HUES64 (cell line): ENCODE results near the gene GFPT1.

Source experiments
- H3K27ac ChIP-seq: 2 replicates; pipeline ENCODE4 v1.7.0; 2013; ENCODE audit warnings: low read depth, low read length, inconsistent platforms
- H3K27me3 ChIP-seq: 2 replicates; pipeline ENCODE4 v1.6.1; 2013; ENCODE audit warnings: mild to moderate bottlenecking, low read length; ENCODE audit not compliant: insufficient read depth
- H3K36me3 ChIP-seq: 2 replicates; pipeline ENCODE4 v1.6.1; 2013; ENCODE audit warnings: mild to moderate bottlenecking, low read length; ENCODE audit not compliant: insufficient read depth
- H3K4me1 ChIP-seq: 2 replicates; pipeline ENCODE4 v1.6.1; 2013; ENCODE audit warnings: mild to moderate bottlenecking, low read length, moderate library complexity; ENCODE audit not compliant: insufficient read depth
- H3K4me3 ChIP-seq: 2 replicates; pipeline ENCODE4 v1.5.1; 2013; ENCODE audit warnings: mild to moderate bottlenecking, low read length, moderate library complexity
- H3K9ac ChIP-seq: 2 replicates; pipeline ENCODE4 v1.6.1; 2013; ENCODE audit warnings: mild to moderate bottlenecking, low read depth, low read length
- H3K9me3 ChIP-seq: 2 replicates; pipeline ENCODE4 v1.6.1; 2013; ENCODE audit warnings: low read depth, low read length; ENCODE audit not compliant: insufficient read depth
- WGBS: fragments of 150-250, 120-280 bp; methylation state at CpG from one replicate; pipeline ENCODE4 v1.1.7; 2013; ENCODE audit warnings: missing lambda C conversion rate; 5-methylcytosine and 5-hydroxymethylcytosine counted together

The GFPT1 gene

DNA sequence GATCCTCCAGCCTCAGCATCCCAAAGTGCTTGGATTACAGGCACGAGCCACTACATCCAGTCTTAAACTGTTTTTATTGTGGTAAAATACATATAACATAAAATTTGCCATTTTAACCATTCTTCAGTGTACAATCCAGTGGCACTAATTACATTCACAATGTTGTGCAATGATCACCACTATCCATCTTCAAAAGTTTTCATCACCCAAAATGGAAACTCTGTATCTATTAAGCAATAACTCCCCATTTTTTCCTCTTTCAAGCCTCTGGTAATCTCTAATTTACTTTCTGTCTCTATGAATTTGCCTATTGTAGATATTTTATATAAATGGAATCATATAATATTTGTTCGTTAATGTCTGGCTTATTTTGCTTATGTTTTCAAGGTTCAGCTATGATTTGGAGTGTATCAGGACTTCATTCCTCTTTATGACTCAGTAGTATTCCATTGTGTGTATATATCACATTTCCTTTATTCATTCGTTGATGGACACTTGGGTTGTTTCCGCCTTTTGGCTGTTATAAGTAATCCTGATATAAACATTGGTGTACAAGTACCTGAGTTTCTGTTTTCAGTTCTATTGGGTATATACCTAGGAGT, 71.8 kb downstream of the GFPT1 start:
- Histone ChIP-seq H3K27ac (no peak overlapping the region), H3K4me1 (no peaks in the 10 kb centered on the region), H3K36me3 (0 out of 2 replicates have a peak, but pooled peaks cover 17% of the 10 kb centered on the region), H3K9me3 (peaks cover 13% of the 10 kb centered on the region; the same call in 1 of the 2 replicates), H3K27me3 (no peaks in the 10 kb centered on the region), H3K4me3 (no peak overlapping the region), H3K9ac (no peak overlapping the region)
- 93% methylated on average over 3 of the region's 4 CpGs for WGBS

DNA sequence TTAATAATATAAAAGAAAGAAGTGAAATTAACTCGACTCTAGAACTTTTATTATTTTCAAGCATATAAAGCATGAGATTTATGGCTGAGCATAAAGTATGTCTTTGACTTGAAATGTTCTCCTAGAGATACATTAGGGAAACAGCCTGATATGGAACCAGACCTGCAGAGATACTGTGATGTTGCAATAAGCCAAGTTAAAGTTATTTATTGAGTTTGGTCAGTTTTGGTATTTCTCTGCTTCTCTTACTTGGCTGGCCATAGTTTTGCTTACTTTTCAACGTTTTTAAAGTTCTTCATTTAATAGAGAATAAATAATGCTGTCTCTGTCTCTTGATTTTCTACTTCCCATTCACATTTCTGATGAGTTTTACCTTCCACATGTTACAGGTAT, 76.0 kb downstream of the GFPT1 start:
- H3K27ac ChIP-seq, result no peak overlapping the region
- H3K36me3 ChIP-seq, result no peaks in the 10 kb centered on the region
- H3K9ac ChIP-seq, result no peak overlapping the region
- H3K27me3 ChIP-seq, result peaks cover 13% of the 10 kb centered on the region
- WGBS, result 72% methylated on average over 2 of the region's 2 CpGs
- H3K4me3 ChIP-seq, result no peak overlapping the region
- H3K9me3 ChIP-seq, result peaks cover 6% of the 10 kb centered on the region; the same call in 1 of the 2 replicates
- 0 out of 2 replicates have a peak, but pooled peaks cover 6% of the 10 kb centered on the region for H3K4me1 ChIP-seq

DNA sequence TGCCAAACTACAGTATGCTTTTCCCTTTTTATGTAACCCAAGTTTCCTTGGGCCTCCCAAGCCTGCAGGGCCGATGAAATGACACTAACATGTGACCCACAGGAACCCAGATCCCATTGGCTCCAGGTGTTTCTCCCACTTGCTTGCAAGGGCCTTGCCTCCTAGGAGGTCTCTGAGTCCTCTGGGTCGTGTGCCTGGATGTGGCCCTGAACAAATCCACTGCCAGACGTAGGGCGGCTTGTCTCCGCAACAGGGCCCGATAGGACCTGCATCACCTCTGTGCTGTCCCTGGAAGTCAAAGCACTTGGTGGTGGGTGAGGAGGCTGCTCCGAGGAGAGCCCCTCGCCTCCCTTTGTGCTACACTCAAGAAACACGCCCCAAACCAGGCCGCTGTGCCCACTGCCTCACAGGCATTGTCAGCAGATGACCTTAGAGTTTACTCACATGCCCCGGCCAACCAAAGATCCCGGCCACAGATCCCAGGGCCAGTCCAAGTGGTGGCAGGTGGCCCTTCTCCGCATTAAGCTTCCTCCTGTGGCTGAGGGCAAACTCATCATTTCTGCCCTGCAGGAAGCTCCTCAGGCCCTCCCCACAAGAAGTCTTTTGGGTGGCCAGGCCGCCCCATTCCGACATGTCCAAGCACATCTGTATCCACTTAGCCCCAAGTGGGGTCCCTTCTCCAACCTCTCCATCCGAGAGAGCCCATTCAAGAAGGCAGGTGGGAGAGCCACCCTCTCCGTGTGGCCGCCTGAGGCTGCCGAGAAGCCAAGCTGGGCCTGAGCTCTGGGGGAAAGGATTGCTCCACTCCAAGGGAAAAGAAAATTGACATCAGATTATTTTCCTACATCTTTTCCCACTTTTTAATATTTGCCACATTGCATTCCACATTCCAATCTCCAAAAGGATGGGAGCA, 76.7 kb downstream of the GFPT1 start:
- H3K27ac ChIP-seq, result 0 out of 2 replicates have a peak overlapping the region, but pooled peaks have one; percentile 1
- no peak overlapping the region for H3K4me3 ChIP-seq
- H3K36me3 ChIP-seq, result no peaks in the 10 kb centered on the region
- 0 out of 2 replicates have a peak, but pooled peaks cover 10% of the 10 kb centered on the region for H3K4me1 ChIP-seq
- H3K27me3 ChIP-seq, result peaks cover 19% of the 10 kb centered on the region
- peaks cover 6% of the 10 kb centered on the region; the same call in 1 of the 2 replicates for H3K9me3 ChIP-seq
- H3K9ac ChIP-seq, result no peak overlapping the region
- WGBS, result 91% methylated on average over 19 of the region's 19 CpGs

DNA sequence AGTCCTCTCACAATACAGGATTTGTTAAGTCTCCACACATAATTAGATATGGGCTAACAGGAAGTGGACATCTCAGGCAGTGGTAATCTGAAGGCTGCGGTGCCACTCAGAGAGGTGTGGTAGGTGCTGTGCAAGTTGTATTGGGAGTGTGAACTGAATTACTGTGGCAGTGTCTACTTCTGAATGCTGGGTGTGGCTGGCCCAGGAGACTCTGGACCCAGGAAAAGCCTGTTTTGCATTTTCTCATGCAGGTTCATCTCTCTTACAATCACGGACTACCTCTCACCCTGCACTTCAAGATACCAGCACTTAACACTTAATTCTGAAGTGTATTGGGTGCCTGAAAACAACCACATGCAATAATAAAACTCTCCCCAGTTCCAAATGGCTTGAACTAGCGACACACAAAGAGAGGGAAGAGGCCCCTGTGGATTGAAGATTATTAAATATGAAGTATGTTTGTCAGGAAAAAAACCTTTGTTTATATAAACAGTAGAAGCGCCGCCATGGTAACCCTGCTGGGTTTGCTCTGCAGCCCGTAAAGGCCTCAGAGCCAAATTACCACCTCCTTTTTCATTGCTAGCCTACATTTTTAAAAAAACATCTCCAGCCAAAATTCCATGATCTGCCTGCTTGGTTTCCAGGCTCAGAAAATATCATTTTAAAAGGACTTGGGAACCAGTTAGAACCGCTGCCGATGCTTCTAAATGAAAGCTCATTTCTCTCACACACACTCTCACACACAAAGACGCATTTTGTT, 77.5 kb downstream of the GFPT1 start:
- Histone ChIP-seq H3K4me1 (0 out of 2 replicates have a peak, but pooled peaks cover 10% of the 10 kb centered on the region), H3K27me3 (peaks cover 23% of the 10 kb centered on the region), H3K4me3 (no peak overlapping the region), H3K27ac (0 out of 2 replicates have a peak overlapping the region, but pooled peaks have one; percentile 1), H3K36me3 (no peaks in the 10 kb centered on the region), H3K9me3 (peaks cover 6% of the 10 kb centered on the region; the same call in 1 of the 2 replicates), H3K9ac (peak overlapping the region; percentile 62)
- 88% methylated on average over 8 of the region's 9 CpGs for WGBS

DNA sequence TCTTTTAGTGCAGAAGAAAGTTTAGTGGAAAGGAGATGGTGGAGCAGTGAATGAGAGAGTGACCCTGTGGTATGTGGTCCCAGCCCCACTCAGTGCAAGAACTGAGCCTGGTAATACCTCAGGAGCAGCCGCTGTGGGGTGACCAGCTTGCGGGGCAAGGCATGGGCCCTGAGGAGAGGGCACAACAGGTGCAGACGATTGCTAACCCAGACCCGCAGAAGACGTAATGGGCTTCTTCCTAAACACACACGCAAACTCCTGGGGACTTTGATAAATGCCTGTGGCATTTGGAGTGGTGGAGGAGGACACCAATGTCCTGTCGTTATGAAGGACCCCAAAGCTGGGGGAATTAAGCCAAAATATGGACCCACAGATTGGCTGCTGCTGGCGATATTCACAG, 78.7 kb downstream of the GFPT1 start:
- Histone ChIP-seq H3K27ac (no peak overlapping the region), H3K4me1 (0 out of 2 replicates have a peak, but pooled peaks cover 10% of the 10 kb centered on the region), H3K27me3 (peaks cover 23% of the 10 kb centered on the region), H3K4me3 (no peak overlapping the region), H3K9me3 (peaks cover 7% of the 10 kb centered on the region; the same call in 1 of the 2 replicates), H3K36me3 (no peaks in the 10 kb centered on the region), H3K9ac (no peak overlapping the region)
- WGBS, result 90% methylated on average over 8 of the region's 8 CpGs

DNA sequence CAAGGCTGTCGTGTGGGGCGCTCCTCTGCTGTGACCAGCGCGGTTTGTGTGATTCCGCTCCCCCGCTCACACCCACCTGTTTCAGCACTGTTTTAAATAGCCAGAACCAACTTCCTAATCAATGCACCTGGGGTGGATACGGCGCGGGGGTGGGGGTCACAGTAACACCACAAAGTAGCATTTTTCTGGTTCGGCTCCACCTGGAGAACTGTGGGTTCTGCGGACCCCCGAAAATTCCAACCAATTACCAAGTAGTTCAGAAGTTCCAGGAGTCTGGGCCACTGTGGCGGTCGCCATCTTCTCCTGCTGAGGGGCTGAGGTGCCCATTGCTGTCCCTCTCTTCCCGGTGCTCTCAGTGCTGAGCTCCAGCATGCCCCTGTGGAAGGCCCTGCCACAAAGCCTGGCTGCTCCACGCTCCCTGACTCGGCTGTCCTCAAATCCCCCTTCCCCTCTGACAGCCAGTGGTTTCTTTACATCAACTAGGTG, 79.4 kb downstream of the GFPT1 start:
- 42% methylated on average over 17 of the region's 17 CpGs for WGBS
- H3K27me3 ChIP-seq, result peaks cover 23% of the 10 kb centered on the region
- H3K27ac ChIP-seq, result no peak overlapping the region
- peak overlapping the region; percentile 72 for H3K4me3 ChIP-seq
- 0 out of 2 replicates have a peak, but pooled peaks cover 3% of the 10 kb centered on the region for H3K9me3 ChIP-seq
- no peaks in the 10 kb centered on the region for H3K36me3 ChIP-seq
- H3K4me1 ChIP-seq, result 0 out of 2 replicates have a peak, but pooled peaks cover 10% of the 10 kb centered on the region
- H3K9ac ChIP-seq, result 0 out of 2 replicates have a peak overlapping the region, but pooled peaks have one; percentile 17

DNA sequence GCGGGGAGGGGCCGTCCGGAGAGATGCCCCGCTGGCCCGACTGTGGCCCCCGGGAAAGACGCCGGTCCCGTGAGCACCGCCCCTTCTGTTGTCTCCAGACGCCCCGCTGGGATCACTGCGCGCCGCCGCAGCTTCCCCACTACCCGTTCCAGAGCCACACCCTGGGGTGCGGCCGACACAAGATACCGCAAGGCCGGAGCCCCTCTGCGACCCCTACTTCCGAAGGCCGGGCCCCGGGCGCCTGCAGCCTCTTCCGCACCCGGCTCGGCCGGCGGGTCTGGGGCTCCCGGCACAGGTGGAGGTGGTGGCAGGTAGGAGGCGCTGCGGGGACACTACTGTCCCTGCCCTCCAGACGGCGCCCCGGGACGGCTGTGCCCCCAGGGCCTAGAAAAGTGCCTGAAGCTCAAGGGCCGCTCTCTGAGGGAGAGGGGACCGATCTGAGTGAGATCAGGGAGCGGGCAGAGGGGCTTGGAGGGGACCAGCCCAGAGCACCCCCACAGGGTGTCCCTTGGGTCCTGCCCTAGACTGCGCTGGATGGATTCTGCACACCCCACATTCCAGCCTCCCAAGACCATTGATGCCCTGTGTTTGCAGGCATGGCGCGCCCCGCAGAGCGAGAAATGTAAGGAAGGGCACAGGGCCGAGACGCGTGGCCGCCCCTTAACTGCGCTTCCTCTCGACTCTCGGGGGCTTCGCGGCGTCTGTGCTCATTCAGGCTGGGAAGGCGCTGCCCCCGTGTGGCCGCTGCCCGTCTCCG, 80.0 kb downstream of the GFPT1 start:
- Histone ChIP-seq H3K4me3 (peak overlapping the region; percentile 72), H3K4me1 (0 out of 2 replicates have a peak, but pooled peaks cover 10% of the 10 kb centered on the region), H3K27me3 (peaks cover 23% of the 10 kb centered on the region), H3K9me3 (0 out of 2 replicates have a peak, but pooled peaks cover 3% of the 10 kb centered on the region), H3K9ac (peak overlapping the region; percentile 69), H3K36me3 (no peaks in the 10 kb centered on the region), H3K27ac (no peak overlapping the region)
- WGBS, result under 1% methylated on average over 61 of the region's 61 CpGs

DNA sequence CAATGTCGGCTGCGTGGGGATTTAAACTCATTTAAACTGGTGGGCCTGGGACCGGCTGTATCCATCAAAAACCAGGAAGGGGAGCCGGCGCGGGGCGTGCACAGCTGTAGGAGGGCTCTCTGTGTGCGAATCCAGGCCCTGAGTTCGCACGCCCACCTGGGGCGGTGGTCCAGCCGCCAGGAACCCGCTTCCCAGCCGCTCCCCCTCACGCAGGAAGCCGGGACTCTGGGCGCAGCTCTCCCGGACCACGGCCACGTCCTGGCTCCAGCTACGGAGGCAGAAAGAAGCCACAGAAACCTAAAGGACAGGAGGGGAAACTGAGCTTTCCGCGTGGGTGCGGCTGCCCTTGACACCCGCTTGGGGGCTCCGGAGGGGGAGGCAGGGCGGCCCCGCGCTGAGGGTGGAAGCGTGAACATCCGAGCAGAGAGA, 80.6 kb downstream of the GFPT1 start:
- Histone ChIP-seq H3K4me1 (0 out of 2 replicates have a peak, but pooled peaks cover 10% of the 10 kb centered on the region), H3K36me3 (no peaks in the 10 kb centered on the region), H3K27ac (no peak overlapping the region), H3K9ac (peak overlapping the region; percentile 69; the same call in 1 of the 2 replicates), H3K27me3 (peaks cover 23% of the 10 kb centered on the region), H3K9me3 (0 out of 2 replicates have a peak, but pooled peaks cover 3% of the 10 kb centered on the region), H3K4me3 (peak overlapping the region; percentile 72)
- 2% methylated on average over 31 of the region's 31 CpGs for WGBS

DNA sequence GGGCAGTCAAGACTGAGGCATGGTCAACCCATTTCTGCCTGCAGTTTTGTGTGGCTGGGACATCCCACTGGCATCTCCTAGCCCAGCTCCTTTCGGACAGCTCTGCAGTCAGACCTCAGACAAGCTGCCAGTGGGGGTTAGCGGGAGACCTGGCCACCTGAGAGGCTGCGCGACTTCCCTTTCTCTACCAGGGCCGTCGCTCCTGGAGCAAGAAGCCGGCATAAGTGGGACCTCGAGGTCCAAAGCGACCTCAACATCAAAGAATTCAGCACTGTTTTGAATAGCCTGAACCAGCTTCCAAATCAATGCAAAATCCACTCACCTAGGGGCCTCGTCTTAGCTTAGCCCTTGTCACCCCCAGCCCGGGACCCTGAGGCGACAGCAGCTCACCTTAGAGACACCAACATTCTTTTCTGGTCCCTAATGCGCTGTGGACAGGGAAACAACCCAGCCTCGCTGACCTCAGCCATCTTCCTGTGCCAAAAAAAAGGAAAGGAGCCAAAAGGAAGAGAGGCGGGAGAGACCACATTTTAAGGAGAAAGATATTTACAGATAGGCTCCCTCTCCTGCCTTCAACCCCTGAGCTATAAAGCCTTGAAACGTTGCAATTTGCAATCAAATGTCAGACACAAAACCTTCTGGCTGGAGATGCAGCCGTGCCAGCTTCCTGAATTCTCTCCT, 81.2 kb downstream of the GFPT1 start:
- Histone ChIP-seq H3K27me3 (peaks cover 23% of the 10 kb centered on the region), H3K9me3 (0 out of 2 replicates have a peak, but pooled peaks cover 3% of the 10 kb centered on the region), H3K4me1 (0 out of 2 replicates have a peak, but pooled peaks cover 10% of the 10 kb centered on the region), H3K9ac (no peak overlapping the region), H3K4me3 (peak overlapping the region; percentile 72), H3K36me3 (no peaks in the 10 kb centered on the region), H3K27ac (no peak overlapping the region)
- 44% methylated on average over 17 of the region's 17 CpGs for WGBS
